Mucosa of descending colon (tissue), 3 donors: ENCODE data around the gene GNL3. TPM values are rescaled to one million over a fixed set of nuclear protein-coding genes. Genes with fewer than 3 reads are reported as not detected.

ENCODE experiments used
- ATAC-seq: fragments of 200-7000 bp; cut with Tn5 transposase; one replicate; pipeline ENCODE4 v1.9.1; 2020; ENCODE audit warnings: mild to moderate bottlenecking, moderate library complexity
- DNase-seq, 3 donors: peaks; one replicate each; pipeline ENCODE4 v3.0.0-alpha.2; 2020
- H3K36me3 ChIP-seq: fragments of 200-600 bp; one replicate; pipeline ENCODE4 v1.8.0; 2021; ENCODE audit warnings: low read depth, mild to moderate bottlenecking
- H3K4me1 ChIP-seq: fragments of 200-600 bp; one replicate; pipeline ENCODE4 v1.8.0; 2021; ENCODE audit warnings: low read depth, mild to moderate bottlenecking
- H3K4me3 ChIP-seq: fragments of 200-600 bp; one replicate; pipeline ENCODE4 v1.8.0; 2021; ENCODE audit warnings: mild to moderate bottlenecking
- H3K9me3 ChIP-seq: fragments of 200-600 bp; one replicate; pipeline ENCODE4 v1.8.0; 2021; ENCODE audit warnings: mild to moderate bottlenecking
- intact Hi-C, 2 donors: fragments of 100-400 bp; cut with DNase I in 1 of 2; cut with micrococcal nuclease in 1 of 2; formaldehyde crosslinking; loops; one replicate each; pipeline versions ENCODE4 v1.11.0 to v1.11.1; 2022; cut with DNase I, micrococcal nuclease
- total RNA-seq, 3 donors: library from RNA; stranded (reverse); fragmentation: NEBNext Ultra II Directional in 2 of 3; extraction: Animal tissue kit (Norgen Biotek cat#: 25700) in 2 of 3; gene quantifications; one replicate each; pipeline versions ENCODE4 v1.2.1 to v1.2.4, GENCODE V29; 2021 to 2023
- TF ChIP-seq, protein P1 (sequence below): fragments of 200-600 bp; IDR thresholded peaks from one replicate; pipeline ENCODE4 v1.8.0; 2022; ENCODE audit warnings: antibody characterized with exemption, mild to moderate bottlenecking
- donor health status: DM: no; HTN: no; CAD: no; lungs with moderate emphysema.
- donor health status: DM: no; HTN: no; CAD: no.
- donor health status: DM: no; HTN: yes; CAD: no.

GNL3 gene
- total RNA-seq, 3 donors from 2014 or later = 39.2 to 54.4 (median 47.7) TPM

DNA sequence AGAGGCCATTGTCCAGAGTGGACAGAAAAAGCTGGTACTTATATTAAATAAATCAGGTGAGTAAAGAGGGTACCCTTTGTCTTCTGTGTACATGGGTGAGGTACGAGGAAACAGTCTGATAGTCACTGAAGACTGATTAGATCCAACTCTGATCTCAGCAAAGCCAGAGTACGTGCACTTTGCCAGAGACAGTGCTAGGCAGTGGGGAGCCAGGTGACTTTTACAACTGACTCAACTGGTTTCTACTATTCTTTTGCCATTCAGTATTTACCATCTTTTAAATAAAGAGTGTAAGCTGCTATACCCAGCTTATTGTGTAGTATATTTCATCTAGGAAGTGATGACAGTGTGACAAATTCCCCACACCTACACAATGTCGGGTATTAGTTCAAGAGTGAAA lies 3.3 kb downstream of the GNL3 start:
- intact Hi-C loops = no loop called here
- Histone ChIP-seq H3K4me1 (peaks cover 21% of the 10 kb centered on the region), H3K4me3 (no peak overlapping the region), H3K36me3 (no peaks in the 10 kb centered on the region), H3K9me3 (no peaks in the 10 kb centered on the region)
- TF ChIP-seq, protein P1, sequence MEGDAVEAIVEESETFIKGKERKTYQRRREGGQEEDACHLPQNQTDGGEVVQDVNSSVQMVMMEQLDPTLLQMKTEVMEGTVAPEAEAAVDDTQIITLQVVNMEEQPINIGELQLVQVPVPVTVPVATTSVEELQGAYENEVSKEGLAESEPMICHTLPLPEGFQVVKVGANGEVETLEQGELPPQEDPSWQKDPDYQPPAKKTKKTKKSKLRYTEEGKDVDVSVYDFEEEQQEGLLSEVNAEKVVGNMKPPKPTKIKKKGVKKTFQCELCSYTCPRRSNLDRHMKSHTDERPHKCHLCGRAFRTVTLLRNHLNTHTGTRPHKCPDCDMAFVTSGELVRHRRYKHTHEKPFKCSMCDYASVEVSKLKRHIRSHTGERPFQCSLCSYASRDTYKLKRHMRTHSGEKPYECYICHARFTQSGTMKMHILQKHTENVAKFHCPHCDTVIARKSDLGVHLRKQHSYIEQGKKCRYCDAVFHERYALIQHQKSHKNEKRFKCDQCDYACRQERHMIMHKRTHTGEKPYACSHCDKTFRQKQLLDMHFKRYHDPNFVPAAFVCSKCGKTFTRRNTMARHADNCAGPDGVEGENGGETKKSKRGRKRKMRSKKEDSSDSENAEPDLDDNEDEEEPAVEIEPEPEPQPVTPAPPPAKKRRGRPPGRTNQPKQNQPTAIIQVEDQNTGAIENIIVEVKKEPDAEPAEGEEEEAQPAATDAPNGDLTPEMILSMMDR = no peak
- ATAC-seq = no peak
- DNase-seq = no peak

DNA sequence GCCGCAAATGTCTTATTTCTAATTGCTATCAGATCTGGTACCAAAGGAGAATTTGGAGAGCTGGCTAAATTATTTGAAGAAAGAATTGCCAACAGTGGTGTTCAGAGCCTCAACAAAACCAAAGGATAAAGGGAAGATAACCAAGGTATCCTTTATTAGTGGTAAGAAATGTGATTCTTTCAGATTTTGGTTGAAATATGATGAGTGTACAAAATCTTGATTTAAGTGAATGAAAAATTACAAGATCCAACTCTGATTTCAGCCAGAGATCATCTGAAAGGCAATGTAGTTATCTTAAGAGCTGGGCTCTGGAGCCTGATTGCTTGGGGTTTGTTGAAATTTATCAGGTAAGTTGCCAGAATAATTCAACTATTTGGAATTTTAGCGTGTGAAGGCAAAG lies 4.7 kb downstream of the GNL3 start:
- TF ChIP-seq, protein P1 = no peak
- H3K4me1 ChIP-seq = peaks cover 12% of the 10 kb centered on the region
- H3K9me3 ChIP-seq = no peaks in the 10 kb centered on the region
- H3K36me3 ChIP-seq = peaks cover 4% of the 10 kb centered on the region
- intact Hi-C loops = no loop called here
- no peak for ATAC-seq
- DNase-seq = no peak
- no peak overlapping the region for H3K4me3 ChIP-seq

DNA sequence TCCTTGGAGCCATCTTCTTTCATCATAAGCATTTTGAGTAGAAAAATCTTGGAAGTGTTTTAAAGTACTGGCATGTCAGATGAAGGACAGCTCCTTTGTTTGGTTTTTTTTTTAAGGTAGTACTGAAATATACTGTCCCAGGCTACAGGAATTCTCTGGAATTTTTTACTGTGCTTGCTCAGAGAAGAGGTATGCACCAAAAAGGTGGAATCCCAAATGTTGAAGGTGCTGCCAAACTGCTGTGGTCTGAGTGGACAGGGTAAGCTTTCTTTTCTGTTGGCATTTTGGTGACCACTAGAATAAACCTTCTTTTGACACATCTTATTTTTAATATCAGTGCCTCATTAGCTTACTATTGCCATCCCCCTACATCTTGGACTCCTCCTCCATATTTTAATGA lies 7.2 kb downstream of the GNL3 start:
- ATAC-seq = no peak

DNA sequence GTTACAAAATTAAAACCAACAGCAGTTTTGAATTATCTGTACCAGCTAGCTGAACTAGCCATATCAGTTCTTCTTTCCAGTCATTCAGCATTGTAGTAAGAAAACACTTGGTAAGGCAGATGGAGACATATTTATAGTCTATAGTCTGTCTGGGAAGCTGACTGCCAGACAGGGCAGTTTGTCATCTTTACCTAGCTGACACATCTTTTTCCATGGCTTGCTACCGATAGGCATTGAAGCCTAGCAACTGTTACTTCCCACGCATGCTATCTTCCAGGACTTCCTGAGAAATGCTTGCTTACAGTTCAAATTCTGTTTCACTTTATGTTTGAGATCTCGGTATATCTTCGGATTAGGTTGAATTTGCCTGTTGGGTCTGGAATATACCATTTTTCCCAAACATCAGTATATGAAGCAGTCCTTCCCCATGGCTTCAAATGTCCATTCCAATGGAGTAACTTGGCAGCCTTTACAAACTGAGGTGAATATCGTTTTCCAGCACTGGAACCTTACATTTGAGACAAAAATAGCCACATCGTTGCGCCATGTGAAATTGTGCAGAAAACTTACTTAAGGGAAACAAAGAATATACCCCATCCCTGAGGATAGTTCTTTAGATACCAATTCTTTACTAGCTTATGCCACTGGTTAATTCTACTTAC lies 8.8 kb downstream of the GNL3 start:
- Histone ChIP-seq H3K4me3 (no peak overlapping the region), H3K9me3 (no peaks in the 10 kb centered on the region), H3K36me3 (peaks cover 10% of the 10 kb centered on the region), H3K4me1 (no peaks in the 10 kb centered on the region)
- TF ChIP-seq, protein P1 = no peak
- no peak for ATAC-seq
- DNase-seq = no peak
- intact Hi-C loops = no loop called here

More for the DNA sequence above, 7.2 kb downstream of the GNL3 start:
- intact Hi-C loops = no loop called here
- Histone ChIP-seq H3K9me3 (no peaks in the 10 kb centered on the region), H3K4me1 (no peaks in the 10 kb centered on the region), H3K4me3 (no peak overlapping the region), H3K36me3 (peaks cover 10% of the 10 kb centered on the region)
- TF ChIP-seq, protein P1 = no peak
- DNase-seq = no peak

DNA sequence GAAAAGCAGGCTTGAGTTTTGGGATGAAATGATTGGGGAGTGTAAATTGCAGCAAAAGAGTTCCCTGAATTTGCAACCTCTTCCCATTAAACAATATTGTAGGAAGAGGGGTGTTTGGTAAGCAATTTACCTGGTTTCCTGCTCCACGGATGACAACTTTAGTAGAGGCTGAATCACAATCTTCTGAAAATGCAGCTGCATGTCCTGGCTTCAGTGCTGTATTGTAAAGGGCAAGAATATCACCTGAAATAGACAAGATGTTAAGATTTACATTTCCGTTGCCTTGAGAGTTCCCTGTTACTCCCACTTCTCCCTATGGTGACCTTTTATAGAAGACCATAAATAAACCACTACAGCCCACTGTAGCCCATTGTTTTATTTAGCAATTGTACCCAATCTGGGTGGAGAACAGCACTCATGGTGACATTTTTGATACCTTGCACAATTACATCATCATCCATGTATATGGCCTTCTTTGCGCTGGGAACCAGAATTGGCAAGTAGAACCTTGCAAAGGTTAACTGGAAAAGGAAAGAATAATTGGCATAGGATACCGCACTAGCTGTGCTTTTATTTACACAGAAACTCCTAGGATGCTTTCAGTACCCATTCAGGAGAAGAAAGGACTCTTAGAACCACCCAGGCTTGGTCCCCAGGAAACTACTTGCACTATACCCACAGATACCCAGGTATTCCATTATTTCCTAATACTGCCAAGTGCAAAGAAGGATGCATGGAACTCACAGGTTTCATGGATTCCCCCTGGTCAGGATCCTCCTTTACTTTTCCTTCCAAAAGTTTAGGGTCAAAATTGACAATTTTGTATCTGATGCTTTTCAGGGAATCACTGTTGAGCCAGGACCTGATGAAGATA lies 10.2 kb downstream of the GNL3 start:
- Histone ChIP-seq H3K36me3 (peaks cover 10% of the 10 kb centered on the region), H3K9me3 (no peaks in the 10 kb centered on the region), H3K4me3 (no peak overlapping the region), H3K4me1 (no peaks in the 10 kb centered on the region)
- ATAC-seq (no peak), DNase-seq (no peak)
- intact Hi-C loops = no loop called here
- TF ChIP-seq, protein P1 = no peak
